ENCODE data around the gene TJP1. TPM values are rescaled to one million over a fixed set of nuclear protein-coding genes. Genes with fewer than 3 reads are reported as not detected.

TJP1 gene
- total RNA-seq, 2 donors from 2014 or later: 86.9 to 110 TPM

GRCh38 chr15:29681166-29681845 is 141.0 kb downstream of the TJP1 start:
- Histone ChIP-seq H3K27me3 (no peaks in the 10 kb centered on the region), H3K4me1 (no peaks in the 10 kb centered on the region), H3K9me3 (no peaks in the 10 kb centered on the region), H3K36me3 (no peaks in the 10 kb centered on the region), H3K27ac (no peak overlapping the region), H3K4me3 (no peak overlapping the region)
- TF ChIP-seq CTCF (IDR thresholded peaks at IDR 0.05): no peak
- no peak for DNase-seq (ENCODE audit: low spot score)

- no peaks in the 10 kb centered on the region for H3K9me3 ChIP-seq
- DNase-seq (ENCODE audit: low spot score): no peak
- no peak overlapping the region for H3K27ac ChIP-seq
- no peaks in the 10 kb centered on the region for H3K36me3 ChIP-seq
- no peak overlapping the region for H3K4me3 ChIP-seq
- no peaks in the 10 kb centered on the region for H3K4me1 ChIP-seq
- no peaks in the 10 kb centered on the region for H3K27me3 ChIP-seq
- TF ChIP-seq CTCF (IDR thresholded peaks at IDR 0.05): no peak
Measured at GRCh38 chr15:29680465-29681165, 141.7 kb downstream of the TJP1 start.

GRCh38 chr15:29678504-29679034 is 143.7 kb downstream of the TJP1 start:
- no peaks in the 10 kb centered on the region for H3K36me3 ChIP-seq
- peaks cover 0 to 14% of the 10 kb centered on the region in 2 donors for H3K4me1 ChIP-seq
- TF ChIP-seq CTCF (IDR thresholded peaks at IDR 0.05): no peak
- H3K9me3 ChIP-seq: no peaks in the 10 kb centered on the region
- DNase-seq (ENCODE audit: low spot score): no peak
- H3K27ac ChIP-seq: no peak overlapping the region
- H3K4me3 ChIP-seq: no peak overlapping the region
- H3K27me3 ChIP-seq: no peaks in the 10 kb centered on the region

- Histone ChIP-seq H3K9me3 (no peaks in the 10 kb centered on the region), H3K4me1 (peaks cover 0 to 14% of the 10 kb centered on the region in 2 donors), H3K27ac (no peak overlapping the region), H3K4me3 (no peak overlapping the region), H3K27me3 (no peaks in the 10 kb centered on the region), H3K36me3 (no peaks in the 10 kb centered on the region)
- no peak for DNase-seq (ENCODE audit: low spot score)
- TF ChIP-seq CTCF (IDR thresholded peaks at IDR 0.05): no peak
Measured at GRCh38 chr15:29677871-29678461, 144.3 kb downstream of the TJP1 start.

- no peaks in the 10 kb centered on the region for H3K9me3 ChIP-seq
- no peak for DNase-seq (ENCODE audit: low spot score)
- H3K36me3 ChIP-seq: no peaks in the 10 kb centered on the region
- no peaks in the 10 kb centered on the region for H3K27me3 ChIP-seq
- H3K27ac ChIP-seq: no peak overlapping the region
- TF ChIP-seq CTCF (IDR thresholded peaks at IDR 0.05): no peak
- H3K4me3 ChIP-seq: no peak overlapping the region
- peaks cover 0 to 14% of the 10 kb centered on the region in 2 donors for H3K4me1 ChIP-seq
Measured at GRCh38 chr15:29677455-29677854, 144.8 kb downstream of the TJP1 start.

Measured in right atrium auricular region (tissue), 2 donors.